H9 (cell line): ENCODE measurements around the gene RRP36. TPM values are rescaled to one million over a fixed set of nuclear protein-coding genes. Genes with fewer than 3 reads are reported as not detected.

ENCODE experiments used
- DNase-seq: peaks from one replicate; pipeline ENCODE4 v3.0.0-alpha.2; 2017
- H2AFZ ChIP-seq: one replicate; pipeline ENCODE4 v1.6.1; 2013; ENCODE audit warnings: mild to moderate bottlenecking, low read length, control low read depth, moderate library complexity
- H2AK5ac ChIP-seq: 2 replicates; pipeline ENCODE4 v1.6.1; 2013; ENCODE audit warnings: low read length, control low read depth, mixed read lengths; ENCODE audit not compliant: insufficient read length
- H2BK120ac ChIP-seq: one replicate; pipeline ENCODE4 v1.6.1; 2013; ENCODE audit warnings: low read depth, mild to moderate bottlenecking, low read length, control low read depth, inconsistent platforms; ENCODE audit not compliant: poor library complexity, severe bottlenecking
- H2BK12ac ChIP-seq: 2 replicates; pipeline ENCODE4 v1.6.1; 2013; ENCODE audit warnings: low read length, control low read depth, mixed read lengths, low read depth; ENCODE audit not compliant: insufficient read length
- H2BK15ac ChIP-seq: 2 replicates; pipeline ENCODE4 v1.6.1; 2013; ENCODE audit warnings: low read depth, low read length, control low read depth
- H2BK20ac ChIP-seq: one replicate; pipeline ENCODE4 v1.6.1; 2013; ENCODE audit warnings: low read depth, mild to moderate bottlenecking, low read length, control low read depth, inconsistent platforms; ENCODE audit not compliant: poor library complexity, severe bottlenecking
- H2BK5ac ChIP-seq: 2 replicates; pipeline ENCODE4 v1.6.1; 2013; ENCODE audit warnings: low read length, control low read depth, mixed read lengths; ENCODE audit not compliant: insufficient read length
- H3K14ac ChIP-seq: 2 replicates; pipeline ENCODE4 v1.6.1; 2013; ENCODE audit warnings: low read length, control low read depth; ENCODE audit not compliant: insufficient read depth
- H3K18ac ChIP-seq: 2 replicates; pipeline ENCODE4 v1.6.1; 2013; ENCODE audit warnings: low read depth, mild to moderate bottlenecking, mixed read lengths, low read length, control low read depth; ENCODE audit not compliant: insufficient read length
- H3K23ac ChIP-seq: 2 replicates; pipeline ENCODE4 v1.6.1; 2013; ENCODE audit warnings: low read length, control low read depth, mixed read lengths, low read depth; ENCODE audit not compliant: insufficient read length
- H3K23me2 ChIP-seq: 2 replicates; pipeline ENCODE4 v1.6.1; 2013; ENCODE audit warnings: low read depth, mild to moderate bottlenecking, mixed read lengths, low read length, control low read depth; ENCODE audit not compliant: insufficient read length, poor library complexity, severe bottlenecking
- H3K27ac ChIP-seq: 2 replicates; pipeline ENCODE4 v1.5.1; 2013; ENCODE audit warnings: low read length, control low read depth, mixed read lengths, low read depth; ENCODE audit not compliant: insufficient read length
- H3K27me3 ChIP-seq: 2 replicates; pipeline ENCODE4 v1.6.1; 2013; ENCODE audit warnings: low read length, control low read depth, inconsistent platforms; ENCODE audit not compliant: insufficient read depth
- H3K4ac ChIP-seq: 2 replicates; pipeline ENCODE4 v1.6.1; 2013; ENCODE audit warnings: low read depth, mild to moderate bottlenecking, control low read depth, inconsistent platforms, low read length, moderate library complexity
- H3K4me1 ChIP-seq: 2 replicates; pipeline ENCODE4 v1.6.1; 2013; ENCODE audit warnings: low read length, control low read depth, inconsistent platforms; ENCODE audit not compliant: insufficient read depth
- H3K4me2 ChIP-seq: 2 replicates; pipeline ENCODE4 v1.6.1; 2013; ENCODE audit warnings: low read length, control low read depth, mixed read lengths; ENCODE audit not compliant: insufficient read length, insufficient read depth
- H3K56ac ChIP-seq: 2 replicates; pipeline ENCODE4 v1.6.1; 2013; ENCODE audit warnings: low read depth, mild to moderate bottlenecking, mixed read lengths, low read length, control low read depth; ENCODE audit not compliant: insufficient read length
- H3K79me1 ChIP-seq: 2 replicates; pipeline ENCODE4 v1.6.1; 2013; ENCODE audit warnings: low read depth, mild to moderate bottlenecking, moderate library complexity, low read length, control low read depth, inconsistent platforms; ENCODE audit not compliant: insufficient read depth, poor library complexity, severe bottlenecking
- H3K79me2 ChIP-seq: 2 replicates; pipeline ENCODE4 v1.6.1; 2013; ENCODE audit warnings: low read length, control low read depth, inconsistent platforms; ENCODE audit not compliant: insufficient read depth
- H3K9ac ChIP-seq: 2 replicates; pipeline ENCODE4 v1.6.1; 2013; ENCODE audit warnings: low read length, control low read depth, mixed read lengths; ENCODE audit not compliant: insufficient read length; ENCODE audit errors: extremely low read depth
- H3K9me3 ChIP-seq: one replicate; pipeline ENCODE4 v1.6.1; 2013; ENCODE audit warnings: low read depth, low read length, inconsistent platforms; ENCODE audit not compliant: control insufficient read depth
- H3T11ph ChIP-seq: one replicate; pipeline ENCODE4 v1.6.1; 2013; ENCODE audit warnings: mild to moderate bottlenecking, low read length, control low read depth, inconsistent platforms
- H4K20me1 ChIP-seq: one replicate; pipeline ENCODE4 v1.6.1; 2013; ENCODE audit not compliant: control insufficient read depth, insufficient read length, insufficient read depth
- H4K5ac ChIP-seq: 2 replicates; pipeline ENCODE4 v1.6.1; 2013; ENCODE audit warnings: low read depth, mild to moderate bottlenecking, mixed read lengths, low read length, control low read depth; ENCODE audit not compliant: insufficient read length
- H4K8ac ChIP-seq: replicated peaks from 2 replicates; pipeline ENCODE4 v1.6.1; 2013; ENCODE audit warnings: low read length, control low read depth, mixed read lengths, low read depth; ENCODE audit not compliant: insufficient read length
- H4K91ac ChIP-seq: 2 replicates; pipeline ENCODE4 v1.6.1; 2013; ENCODE audit warnings: low read depth, mild to moderate bottlenecking, moderate library complexity, mixed read lengths, low read length, control low read depth; ENCODE audit not compliant: insufficient read length
- H3K27ac Mint-ChIP-seq, 3 experiments: 2 replicates in 2 of 3; 3 replicates in 1 of 3; pipeline ENCODE4 v1.8.0; 2020 to 2021; ENCODE audit warnings: mixed read lengths in 3 of 3, mild to moderate bottlenecking in 1 of 3, moderate library complexity in 1 of 3
- H3K27me3 Mint-ChIP-seq: 2 replicates; pipeline ENCODE4 v1.8.0; 2021; ENCODE audit warnings: low read depth, mild to moderate bottlenecking, moderate library complexity, mixed read lengths
- H3K36me3 Mint-ChIP-seq, 3 experiments: 2 replicates in 2 of 3; 3 replicates in 1 of 3; pipeline ENCODE4 v1.8.0; 2020 to 2021; ENCODE audit warnings: low read depth in 3 of 3, mixed read lengths in 3 of 3; ENCODE audit not compliant: insufficient read depth in 1 of 3
- H3K4me1 Mint-ChIP-seq, 2 experiments: 2 replicates each; pipeline ENCODE4 v1.8.0; 2020; ENCODE audit warnings: mixed read lengths in 2 of 2
- H3K4me3 Mint-ChIP-seq, 2 experiments: 2 replicates in 1 of 2; 3 replicates in 1 of 2; pipeline ENCODE4 v1.8.0; 2020 to 2021; ENCODE audit warnings: mild to moderate bottlenecking in 2 of 2, mixed read lengths in 2 of 2, moderate library complexity in 1 of 2
- H3K9me3 Mint-ChIP-seq, 2 experiments: 2 replicates in 1 of 2; 3 replicates in 1 of 2; pipeline ENCODE4 v1.8.0; 2020; ENCODE audit warnings: mild to moderate bottlenecking in 2 of 2, mixed read lengths in 2 of 2, moderate library complexity in 1 of 2
- WGBS: extraction: QIAGEN DNeasy Blood & Tissue Kit; methylation state at CpG from one replicate; pipeline ENCODE4 v1.1.7; 2013; ENCODE audit warnings: missing lambda C conversion rate, low lambda C conversion rate, mixed read lengths; ENCODE audit not compliant: insufficient read length; ENCODE audit errors: extremely low coverage; 5-methylcytosine and 5-hydroxymethylcytosine counted together
- total RNA-seq: library from RNA; stranded (reverse); gene quantifications from 2 replicates; pipeline ENCODE4 v1.2.1, GENCODE V29; 2021
- TF ChIP-seq, protein P1 (sequence below): fragments of 200-600 bp; sonication (generic); conservative IDR thresholded peaks from 3 replicates; pipeline ENCODE4 v1.8.0; 2021; ENCODE audit warnings: antibody characterized with exemption, mild to moderate bottlenecking

RRP36 gene
- total RNA-seq, 1 experiment from 2014 or later: 117 TPM

DNA sequence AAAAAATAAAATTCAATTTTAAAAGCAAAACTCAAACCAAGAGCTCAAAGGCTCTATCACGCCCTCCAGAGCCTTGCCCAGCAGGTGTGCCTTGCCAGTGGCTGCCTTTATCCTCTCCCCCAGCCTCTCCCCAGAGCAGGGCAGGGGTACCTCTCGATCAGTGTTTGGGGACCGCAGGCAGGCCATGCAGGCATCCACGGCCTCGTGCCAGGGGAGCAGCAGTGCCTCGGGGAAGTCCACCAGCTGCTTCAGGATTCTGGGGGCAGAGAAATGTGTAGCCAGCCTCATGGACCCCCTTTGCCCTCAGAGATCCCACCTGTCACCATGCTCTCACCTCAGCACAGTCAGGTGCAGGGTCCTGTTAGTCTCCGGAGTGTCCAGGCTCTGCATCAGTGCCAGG is 26.6 kb downstream of the RRP36 start:
- Histone ChIP-seq H4K20me1 (no peaks in the 10 kb centered on the region), H3K9ac (no peak overlapping the region)

More for the DNA sequence above, 26.6 kb downstream of the RRP36 start:
- H2BK20ac ChIP-seq: no peak overlapping the region
- no peaks in the 10 kb centered on the region for H3K79me2 ChIP-seq
- TF ChIP-seq, protein P1, sequence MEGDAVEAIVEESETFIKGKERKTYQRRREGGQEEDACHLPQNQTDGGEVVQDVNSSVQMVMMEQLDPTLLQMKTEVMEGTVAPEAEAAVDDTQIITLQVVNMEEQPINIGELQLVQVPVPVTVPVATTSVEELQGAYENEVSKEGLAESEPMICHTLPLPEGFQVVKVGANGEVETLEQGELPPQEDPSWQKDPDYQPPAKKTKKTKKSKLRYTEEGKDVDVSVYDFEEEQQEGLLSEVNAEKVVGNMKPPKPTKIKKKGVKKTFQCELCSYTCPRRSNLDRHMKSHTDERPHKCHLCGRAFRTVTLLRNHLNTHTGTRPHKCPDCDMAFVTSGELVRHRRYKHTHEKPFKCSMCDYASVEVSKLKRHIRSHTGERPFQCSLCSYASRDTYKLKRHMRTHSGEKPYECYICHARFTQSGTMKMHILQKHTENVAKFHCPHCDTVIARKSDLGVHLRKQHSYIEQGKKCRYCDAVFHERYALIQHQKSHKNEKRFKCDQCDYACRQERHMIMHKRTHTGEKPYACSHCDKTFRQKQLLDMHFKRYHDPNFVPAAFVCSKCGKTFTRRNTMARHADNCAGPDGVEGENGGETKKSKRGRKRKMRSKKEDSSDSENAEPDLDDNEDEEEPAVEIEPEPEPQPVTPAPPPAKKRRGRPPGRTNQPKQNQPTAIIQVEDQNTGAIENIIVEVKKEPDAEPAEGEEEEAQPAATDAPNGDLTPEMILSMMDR: no peak
- H3K9me3 ChIP-seq: no peaks in the 10 kb centered on the region
- H3K27me3 ChIP-seq: no peaks in the 10 kb centered on the region
- no peak overlapping the region for H3K14ac ChIP-seq
- H2AFZ ChIP-seq: no peak overlapping the region
- Mint-ChIP-seq H3K9me3 (no peaks in the 10 kb centered on the region; a peak in 1 of 5 replicates), H3K4me1 (peaks cover 14 to 16% of the 10 kb centered on the region in 2 experiments), H3K27me3 (no peaks in the 10 kb centered on the region; the same call in 1 of the 2 replicates), H3K36me3 (peaks cover 23 to 80% (median 78%) of the 10 kb centered on the region in 3 experiments), H3K27ac (no peak overlapping the region), H3K4me3 (no peak overlapping the region; a peak in 1 of 5 replicates)
- no peaks in the 10 kb centered on the region for H3K79me1 ChIP-seq
- no peak overlapping the region for H3K56ac ChIP-seq
- no peak overlapping the region for H2BK120ac ChIP-seq
- no peak overlapping the region for H3K4me2 ChIP-seq
- H3K27ac ChIP-seq: no peak overlapping the region
- H2BK12ac ChIP-seq: no peak overlapping the region
- no peak overlapping the region for H4K5ac ChIP-seq
- H3T11ph ChIP-seq: no peak overlapping the region
- peaks cover 3% of the 10 kb centered on the region for H3K23me2 ChIP-seq
- no peak overlapping the region for H3K4ac ChIP-seq
- no peak overlapping the region for H2AK5ac ChIP-seq
- H4K8ac ChIP-seq: no peak overlapping the region
- peak; percentile 19 for DNase-seq
- H2BK15ac ChIP-seq: no peak overlapping the region
- no peak overlapping the region for H2BK5ac ChIP-seq
- no CpG with 5 or more reads among the region's 7 CpGs for WGBS
- no peaks in the 10 kb centered on the region for H3K4me1 ChIP-seq
- no peak overlapping the region for H3K18ac ChIP-seq
- H4K91ac ChIP-seq: no peak overlapping the region
- H3K23ac ChIP-seq: no peak overlapping the region
